Neutrophil (primary cell): ENCODE measurements around the gene BABAM2.

Experiments used
- H3K27ac ChIP-seq: fragments of 200-600 bp; sonication (generic); 2 replicates; pipeline ENCODE4 v1.5.1; 2016; ENCODE audit warnings: mild to moderate bottlenecking, moderate library complexity
- H3K27me3 ChIP-seq: fragments of 200-600 bp; sonication (generic); 2 replicates; pipeline ENCODE4 v1.6.0; 2016; ENCODE audit warnings: mild to moderate bottlenecking
- H3K36me3 ChIP-seq: fragments of 200-600 bp; sonication (generic); 2 replicates; pipeline ENCODE4 v1.5.1; 2017
- H3K4me1 ChIP-seq, 2 experiments: fragments of 200-600 bp in 1 of 2; sonication (generic) in 1 of 2; 1 replicate in 1 of 2; 2 replicates in 1 of 2; pipeline versions ENCODE4 v1.5.1 to v1.6.1; 2013 to 2016; ENCODE audit warnings: low read depth in 1 of 2, low read length in 1 of 2, mild to moderate bottlenecking in 1 of 2, moderate library complexity in 1 of 2; ENCODE audit not compliant: control insufficient read depth in 1 of 2, insufficient read depth in 1 of 2
- H3K4me3 ChIP-seq, 2 experiments: fragments of 200-600 bp in 1 of 2; sonication (generic) in 1 of 2; 1 replicate in 1 of 2; 2 replicates in 1 of 2; pipeline ENCODE4 v1.5.1; 2013 to 2016; ENCODE audit warnings: low read depth in 1 of 2, low read length in 1 of 2, mild to moderate bottlenecking in 1 of 2, moderate library complexity in 1 of 2
- H3K9me3 ChIP-seq: fragments of 200-600 bp; sonication (generic); 2 replicates; pipeline ENCODE4 v1.5.1; 2016
- TF ChIP-seq, protein P1 (sequence below): fragments of 200-600 bp; sonication (generic); IDR thresholded peaks from 2 replicates; pipeline ENCODE4 v1.5.1; 2016; ENCODE audit warnings: antibody characterized with exemption

The BABAM2 gene

DNA sequence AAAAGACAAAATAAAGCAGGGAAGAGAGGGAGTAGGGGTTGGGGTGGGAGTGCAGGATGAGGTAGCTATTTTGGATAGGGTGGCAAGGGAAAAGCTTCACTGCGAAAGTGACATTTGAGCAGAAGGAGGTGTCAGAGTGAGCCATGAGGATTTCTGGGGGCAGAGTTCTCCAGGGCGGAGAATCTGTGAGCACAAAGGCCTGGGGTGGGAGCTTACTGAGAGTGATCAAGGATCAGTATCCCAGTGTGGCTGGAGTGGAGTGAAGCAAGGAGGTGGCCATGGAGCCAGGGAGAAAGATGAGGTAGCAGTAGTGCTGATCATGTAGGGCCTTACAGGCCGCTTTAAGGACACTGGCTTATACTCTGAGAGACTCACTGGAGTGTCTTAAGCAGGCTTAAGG lies 291.3 kb downstream of the BABAM2 start:
- TF ChIP-seq, protein P1, sequence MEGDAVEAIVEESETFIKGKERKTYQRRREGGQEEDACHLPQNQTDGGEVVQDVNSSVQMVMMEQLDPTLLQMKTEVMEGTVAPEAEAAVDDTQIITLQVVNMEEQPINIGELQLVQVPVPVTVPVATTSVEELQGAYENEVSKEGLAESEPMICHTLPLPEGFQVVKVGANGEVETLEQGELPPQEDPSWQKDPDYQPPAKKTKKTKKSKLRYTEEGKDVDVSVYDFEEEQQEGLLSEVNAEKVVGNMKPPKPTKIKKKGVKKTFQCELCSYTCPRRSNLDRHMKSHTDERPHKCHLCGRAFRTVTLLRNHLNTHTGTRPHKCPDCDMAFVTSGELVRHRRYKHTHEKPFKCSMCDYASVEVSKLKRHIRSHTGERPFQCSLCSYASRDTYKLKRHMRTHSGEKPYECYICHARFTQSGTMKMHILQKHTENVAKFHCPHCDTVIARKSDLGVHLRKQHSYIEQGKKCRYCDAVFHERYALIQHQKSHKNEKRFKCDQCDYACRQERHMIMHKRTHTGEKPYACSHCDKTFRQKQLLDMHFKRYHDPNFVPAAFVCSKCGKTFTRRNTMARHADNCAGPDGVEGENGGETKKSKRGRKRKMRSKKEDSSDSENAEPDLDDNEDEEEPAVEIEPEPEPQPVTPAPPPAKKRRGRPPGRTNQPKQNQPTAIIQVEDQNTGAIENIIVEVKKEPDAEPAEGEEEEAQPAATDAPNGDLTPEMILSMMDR, result no peak
- no peak overlapping the region for H3K27ac ChIP-seq
- no peaks in the 10 kb centered on the region for H3K4me1 ChIP-seq
- H3K4me3 ChIP-seq, result no peak overlapping the region
- no peaks in the 10 kb centered on the region for H3K36me3 ChIP-seq
- H3K9me3 ChIP-seq, result peaks cover 3% of the 10 kb centered on the region
- H3K27me3 ChIP-seq, result no peaks in the 10 kb centered on the region

DNA sequence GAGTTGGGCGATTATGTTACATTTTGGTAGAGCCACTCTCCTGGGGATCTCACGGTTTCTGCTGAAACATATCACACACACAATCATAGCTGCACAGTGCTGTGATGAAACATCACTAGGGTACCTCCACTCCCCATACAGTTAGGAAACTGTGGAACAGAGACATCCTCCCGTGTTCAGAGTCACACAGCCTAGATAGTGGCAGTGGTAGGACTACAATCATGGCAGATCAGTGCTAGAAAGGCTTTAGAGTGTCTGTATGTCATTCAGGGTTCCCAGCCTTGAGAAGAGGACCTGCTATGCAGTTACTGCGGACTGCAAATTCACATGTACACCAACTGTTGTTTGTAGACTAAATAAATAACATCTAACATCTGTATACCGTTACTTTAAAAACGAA lies 291.8 kb downstream of the BABAM2 start:
- no peaks in the 10 kb centered on the region for H3K4me1 ChIP-seq
- TF ChIP-seq, protein P1, result no peak

DNA sequence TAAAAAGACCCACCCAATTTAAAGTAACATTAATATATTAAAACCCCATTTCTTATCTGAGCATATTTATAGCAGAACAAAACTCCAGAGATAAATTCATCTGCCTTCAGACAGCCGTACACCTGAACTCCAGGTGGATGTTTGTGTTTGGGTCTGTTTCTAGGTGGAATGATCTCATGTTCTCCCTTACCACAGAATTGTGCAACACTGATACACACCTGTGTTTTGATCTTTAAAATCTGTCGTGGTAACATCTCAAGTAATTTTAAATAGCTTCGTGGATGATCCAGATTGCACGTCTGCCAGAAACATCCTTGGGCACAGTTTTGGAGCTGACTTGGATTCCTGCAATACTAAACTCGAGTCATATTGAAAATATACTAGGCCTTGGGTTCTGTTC lies 294.6 kb downstream of the BABAM2 start:
- no peaks in the 10 kb centered on the region for H3K36me3 ChIP-seq

More for the DNA sequence above, 291.8 kb downstream of the BABAM2 start:
- H3K4me3 ChIP-seq, result no peak overlapping the region
- H3K27me3 ChIP-seq, result no peaks in the 10 kb centered on the region
- no peaks in the 10 kb centered on the region for H3K36me3 ChIP-seq
- no peak overlapping the region for H3K27ac ChIP-seq
- H3K9me3 ChIP-seq, result no peaks in the 10 kb centered on the region

DNA sequence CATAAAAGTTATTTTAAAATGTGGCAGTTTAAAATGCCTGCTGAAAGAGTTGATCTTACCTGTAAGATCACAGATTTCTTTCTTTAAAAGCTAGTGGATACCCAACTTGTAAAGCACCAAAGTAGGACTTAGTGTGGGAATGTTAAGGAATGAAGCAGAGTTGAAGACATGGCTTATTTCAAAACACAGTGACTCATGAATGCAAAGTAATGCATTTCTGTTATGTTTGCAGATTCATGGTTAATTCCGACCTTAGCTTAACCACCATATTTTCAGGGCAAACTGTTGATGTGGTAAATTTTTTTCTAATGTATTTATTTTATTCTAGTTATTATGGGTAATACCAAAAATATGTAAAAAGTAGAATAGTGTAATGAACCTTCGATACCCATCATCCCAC lies 295.4 kb downstream of the BABAM2 start:
- H3K4me3 ChIP-seq, result no peak overlapping the region
- H3K27ac ChIP-seq, result no peak overlapping the region

More for the DNA sequence above, 294.6 kb downstream of the BABAM2 start:
- H3K27me3 ChIP-seq, result no peaks in the 10 kb centered on the region
- no peaks in the 10 kb centered on the region for H3K9me3 ChIP-seq
- H3K4me1 ChIP-seq, result no peaks in the 10 kb centered on the region
- no peak overlapping the region for H3K4me3 ChIP-seq
- TF ChIP-seq, protein P1, result no peak
- no peak overlapping the region for H3K27ac ChIP-seq

DNA sequence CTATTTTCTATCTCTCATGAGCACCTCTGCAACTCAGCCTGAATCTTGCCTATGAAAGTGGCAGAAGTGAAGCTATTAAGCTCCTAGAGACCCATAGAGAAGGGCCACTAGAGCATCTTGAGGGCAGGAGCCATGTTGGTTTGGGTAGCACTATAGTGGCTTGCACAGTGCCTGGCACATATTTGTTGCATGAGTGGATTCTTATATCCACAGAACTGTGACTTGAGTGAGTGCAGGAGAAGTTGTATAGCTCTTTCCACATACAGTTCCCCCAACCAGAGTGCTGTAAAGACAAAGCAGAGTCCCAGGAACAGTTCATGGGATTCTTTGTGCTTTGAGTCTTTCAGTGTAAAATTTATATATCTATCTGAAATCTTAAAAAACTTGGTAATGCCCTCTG lies 296.7 kb downstream of the BABAM2 start:
- TF ChIP-seq, protein P1, result no peak
- Histone ChIP-seq H3K9me3 (no peaks in the 10 kb centered on the region), H3K4me1 (no peaks in the 10 kb centered on the region), H3K27me3 (no peaks in the 10 kb centered on the region), H3K27ac (no peak overlapping the region), H3K4me3 (no peak overlapping the region), H3K36me3 (no peaks in the 10 kb centered on the region)

More for the DNA sequence above, 295.4 kb downstream of the BABAM2 start:
- H3K36me3 ChIP-seq, result no peaks in the 10 kb centered on the region
- H3K27me3 ChIP-seq, result no peaks in the 10 kb centered on the region
- H3K9me3 ChIP-seq, result no peaks in the 10 kb centered on the region
- no peaks in the 10 kb centered on the region for H3K4me1 ChIP-seq
- TF ChIP-seq, protein P1, result no peak

DNA sequence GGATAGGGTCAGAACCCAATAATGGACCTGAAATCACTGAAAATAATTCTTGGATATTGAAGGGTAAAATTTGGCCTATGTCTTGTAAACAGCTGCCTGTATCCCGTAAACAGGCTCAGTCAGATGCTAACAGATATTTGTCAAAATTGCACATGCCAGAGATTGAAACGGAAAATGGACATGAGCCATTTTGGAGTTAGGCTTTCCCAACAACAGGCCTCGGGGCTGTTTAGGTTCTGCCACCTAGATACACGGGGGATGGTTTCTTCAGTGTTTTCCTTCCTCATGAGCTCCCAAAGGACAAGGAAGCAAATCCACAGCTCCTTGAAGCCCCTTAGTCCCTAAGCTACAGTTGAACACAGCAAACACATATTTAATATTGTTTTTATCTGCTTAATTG lies 297.9 kb downstream of the BABAM2 start:
- TF ChIP-seq, protein P1, result no peak
- H3K27ac ChIP-seq, result no peak overlapping the region

More for the DNA sequence above, 297.9 kb downstream of the BABAM2 start:
- H3K4me3 ChIP-seq, result no peak overlapping the region
- no peaks in the 10 kb centered on the region for H3K27me3 ChIP-seq
- no peaks in the 10 kb centered on the region for H3K36me3 ChIP-seq
- H3K4me1 ChIP-seq, result no peaks in the 10 kb centered on the region
- no peaks in the 10 kb centered on the region for H3K9me3 ChIP-seq
